RWPE2 (cell line): ENCODE results near the gene LENG1.

ENCODE experiments used
- ATAC-seq: fragments of 200-7000 bp; cut with Tn5 transposase; 3 replicates; pipeline ENCODE4 v1.9.1; 2021; ENCODE audit warnings: low read depth
- DNase-seq: peaks from one replicate; pipeline ENCODE4 v3.0.0-alpha.2; 2020; ENCODE audit warnings: low spot score
- H3K27ac ChIP-seq: fragments of 450-650 bp; 2 replicates; pipeline ENCODE4 v1.5.1; 2017; ENCODE audit warnings: mild to moderate bottlenecking; ENCODE audit not compliant: poor library complexity, severe bottlenecking
- H3K27me3 ChIP-seq: fragments of 250-450 bp; sonication (Bioruptor Pico); 2 replicates; pipeline ENCODE4 v1.5.1; 2021; ENCODE audit warnings: mild to moderate bottlenecking, moderate library complexity; ENCODE audit not compliant: insufficient read depth, poor library complexity, severe bottlenecking
- H3K36me3 ChIP-seq: fragments of 250-450 bp; sonication (Bioruptor Pico); 2 replicates; pipeline ENCODE4 v1.5.1; 2020; ENCODE audit warnings: low read depth, mild to moderate bottlenecking, moderate library complexity
- H3K4me1 ChIP-seq: fragments of 250-450 bp; sonication (Bioruptor Pico); 2 replicates; pipeline ENCODE4 v1.5.1; 2021; ENCODE audit warnings: mild to moderate bottlenecking, moderate library complexity; ENCODE audit not compliant: insufficient read depth, poor library complexity, severe bottlenecking
- H3K4me3 ChIP-seq: fragments of 250-450 bp; sonication (Bioruptor Pico); 2 replicates; pipeline ENCODE4 v1.5.1; 2021; ENCODE audit warnings: mild to moderate bottlenecking, moderate library complexity; ENCODE audit not compliant: severe bottlenecking
- H3K9me3 ChIP-seq: fragments of 250-450 bp; sonication (Bioruptor Pico); 2 replicates; pipeline ENCODE4 v1.5.1; 2021; ENCODE audit warnings: mild to moderate bottlenecking, moderate library complexity; ENCODE audit not compliant: severe bottlenecking
- CTCF ChIP-seq: fragments of 450-650 bp; IDR thresholded peaks from one replicate; pipeline ENCODE4 v1.5.1; 2017; ENCODE audit warnings: mild to moderate bottlenecking, moderate library complexity; ENCODE audit not compliant: poor library complexity, severe bottlenecking

Gene LENG1

DNA sequence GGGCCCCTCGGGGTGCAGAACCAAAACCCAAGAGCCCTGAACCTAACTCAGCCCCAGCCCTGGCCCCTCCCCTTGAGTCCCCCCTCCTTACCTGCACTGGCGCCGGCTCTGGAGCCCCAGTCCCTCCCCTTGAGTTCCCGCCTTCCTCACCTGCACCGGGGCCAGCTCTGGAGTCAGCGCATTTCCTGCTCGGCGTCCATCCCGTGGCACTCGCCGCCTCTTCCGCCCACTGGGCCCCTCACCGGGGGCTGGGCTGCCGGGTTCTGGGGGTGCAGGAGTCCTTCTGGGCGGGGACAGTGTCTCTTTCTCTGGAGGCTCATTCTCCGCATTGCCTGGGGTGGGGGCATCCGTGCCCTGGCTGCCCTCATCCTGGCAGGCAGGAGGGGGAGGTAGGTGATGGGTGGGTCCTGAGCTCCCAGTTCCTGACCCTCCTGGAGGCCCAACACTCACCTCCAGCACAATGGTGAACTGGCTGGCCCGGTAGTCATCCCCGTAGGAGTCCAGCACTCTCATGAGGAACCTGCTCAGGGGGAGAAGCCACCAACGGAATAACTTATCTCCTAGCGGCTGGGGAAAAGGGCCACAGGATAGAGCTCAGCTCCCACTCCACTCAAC is 51.5 kb downstream of the LENG1 start:
- H3K4me3 ChIP-seq: no peak overlapping the region
- H3K4me1 ChIP-seq: no peaks in the 10 kb centered on the region
- TF ChIP-seq CTCF: no peak
- peaks cover 46% of the 10 kb centered on the region for H3K36me3 ChIP-seq
- no peaks in the 10 kb centered on the region for H3K9me3 ChIP-seq
- H3K27me3 ChIP-seq: no peaks in the 10 kb centered on the region
- no peak for DNase-seq
- no peak overlapping the region for H3K27ac ChIP-seq
- ATAC-seq: no peak

GRCh38 chr19:54106716-54107115 is 52.8 kb downstream of the LENG1 start:
- Histone ChIP-seq H3K4me3 (no peak overlapping the region), H3K27ac (no peak overlapping the region), H3K9me3 (no peaks in the 10 kb centered on the region), H3K4me1 (no peaks in the 10 kb centered on the region), H3K27me3 (no peaks in the 10 kb centered on the region), H3K36me3 (peaks cover 43% of the 10 kb centered on the region)
- ATAC-seq (no peak), DNase-seq (no peak)
- TF ChIP-seq CTCF: no peak

- DNase-seq: no peak
- Histone ChIP-seq H3K36me3 (peaks cover 41% of the 10 kb centered on the region), H3K27me3 (no peaks in the 10 kb centered on the region), H3K4me3 (no peak overlapping the region), H3K9me3 (no peaks in the 10 kb centered on the region), H3K4me1 (no peaks in the 10 kb centered on the region), H3K27ac (no peak overlapping the region)
- ATAC-seq: no peak
- no peak for TF ChIP-seq CTCF
Measured at GRCh38 chr19:54105796-54106195, 53.7 kb downstream of the LENG1 start.
